ENCODE results near the gene S100A6.
"Not testable (repeated sequence)": the region's sequence is repeated elsewhere in the genome, so short reads cannot be mapped to it uniquely, and the experiment has no call there.

S100A6 gene

DNA sequence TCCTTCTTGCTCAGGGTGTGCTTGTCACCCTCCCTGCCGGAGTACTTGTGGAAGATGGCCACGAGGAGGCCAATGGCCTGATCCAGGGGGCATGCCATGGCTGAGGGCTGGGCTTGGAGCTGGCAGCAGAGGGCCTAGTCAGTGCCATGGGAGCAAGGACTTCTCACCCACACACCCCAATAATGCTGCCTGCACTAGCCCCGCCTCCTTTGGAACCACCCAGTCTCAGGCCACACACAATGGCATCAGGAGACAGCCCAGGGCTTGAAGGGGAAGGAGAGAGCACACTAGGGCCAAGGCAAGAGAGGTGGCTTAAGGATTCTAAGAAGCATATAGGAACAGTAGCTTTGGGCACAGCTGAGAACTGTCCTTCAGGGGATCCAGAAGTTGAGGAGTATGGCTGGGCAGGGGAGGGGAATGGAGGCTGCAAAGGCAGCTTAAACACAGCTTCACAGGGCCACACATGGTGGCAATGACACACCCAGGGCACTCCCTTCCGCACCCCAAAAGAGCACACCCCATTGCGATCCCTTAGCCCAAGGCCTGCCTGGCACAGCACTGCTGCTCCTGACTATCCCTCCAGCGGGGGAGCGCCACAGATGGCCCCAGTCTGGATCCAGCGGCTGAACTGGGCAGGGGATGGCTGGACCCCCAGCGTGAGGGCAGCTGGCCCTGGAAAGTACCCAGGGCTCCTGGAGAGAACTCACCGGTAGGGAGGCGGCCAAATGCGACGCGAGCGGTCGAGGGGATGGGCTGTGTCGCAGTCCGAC lies at the start of gene S100A6:
S100A6 (minus strand) TSS at position 750 of the 770 bp plus-strand sequence; CDS start at position 98, 652 bp downstream.
- peak within 1 kb of the TSS; percentile 90 for H3K4me3 Mint-ChIP-seq
- no peaks in the 10 kb centered on the region for H3K9me3 Mint-ChIP-seq
- H3K27me3 Mint-ChIP-seq, result no peaks in the 10 kb centered on the region
- H3K36me3 Mint-ChIP-seq, result no peaks in the 10 kb centered on the region
- H3K27ac Mint-ChIP-seq, result peak within 1 kb of the TSS; percentile 98
- peaks cover 73% of the 10 kb centered on the region for H3K4me1 Mint-ChIP-seq

DNA sequence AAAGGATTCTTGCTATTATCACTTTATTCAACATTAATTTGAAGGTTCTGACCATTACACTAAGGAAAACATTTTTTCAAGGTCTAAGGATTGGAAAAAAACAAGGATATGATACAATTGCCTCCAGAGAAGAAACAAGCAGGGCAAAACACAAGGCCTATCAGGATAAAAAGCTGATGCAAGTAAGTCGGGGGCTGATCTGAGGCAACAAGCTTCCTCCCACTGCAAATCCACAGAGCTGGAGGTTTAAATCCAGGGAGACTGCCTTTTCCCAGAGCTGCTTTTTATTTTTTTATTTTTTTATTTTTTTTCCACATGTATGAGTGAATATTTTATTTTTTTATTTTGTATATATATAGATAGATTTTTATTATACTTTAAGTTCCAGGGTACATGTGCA lies 49.2 kb upstream of the S100A6 start:
- Mint-ChIP-seq H3K36me3 (no peaks in the 10 kb centered on the region), H3K4me1 (no peaks in the 10 kb centered on the region), H3K9me3 (no peaks in the 10 kb centered on the region), H3K27ac (no peak overlapping the region), H3K27me3 (no peaks in the 10 kb centered on the region), H3K4me3 (no peak overlapping the region)

DNA sequence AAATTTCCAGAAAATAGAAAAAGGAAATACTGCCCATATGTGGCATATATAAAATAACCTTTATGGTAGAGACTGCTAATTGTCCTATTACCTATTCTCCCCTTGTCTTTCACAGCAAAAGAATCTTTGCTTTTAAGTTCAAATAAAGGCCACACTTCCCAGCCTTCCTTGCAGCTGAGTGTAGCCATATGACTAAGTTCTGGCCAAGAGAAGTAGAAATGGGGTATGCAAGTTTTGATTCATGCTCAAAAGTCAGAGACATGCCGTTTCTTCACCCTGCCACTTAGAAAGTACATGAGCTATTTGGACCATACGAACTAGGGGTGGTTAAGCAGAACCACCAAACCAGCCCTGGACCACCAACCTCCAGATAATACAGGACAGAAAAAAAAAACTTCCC lies 48.2 kb upstream of the S100A6 start:
- Mint-ChIP-seq H3K4me3 (no peak overlapping the region), H3K27me3 (no peaks in the 10 kb centered on the region), H3K9me3 (no peaks in the 10 kb centered on the region), H3K27ac (no peak overlapping the region), H3K4me1 (no peaks in the 10 kb centered on the region), H3K36me3 (no peaks in the 10 kb centered on the region)

DNA sequence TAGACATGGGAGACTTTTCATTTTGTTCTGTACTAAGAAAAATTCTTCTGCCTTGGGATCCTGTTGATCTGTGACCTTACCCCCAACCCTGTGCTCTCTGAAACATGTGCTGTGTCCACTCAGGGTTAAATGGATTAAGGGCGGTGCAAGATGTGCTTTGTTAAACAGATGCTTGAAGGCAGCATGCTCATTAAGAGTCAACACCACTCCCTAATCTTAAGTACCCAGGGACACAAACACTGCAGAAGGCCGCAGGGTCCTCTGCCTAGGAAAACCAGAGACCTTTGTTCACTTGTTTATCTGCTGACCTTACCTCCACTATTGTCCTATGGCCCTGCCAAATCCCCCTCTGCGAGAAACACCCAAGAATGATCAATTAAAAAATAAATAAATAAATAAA lies 47.7 kb upstream of the S100A6 start:
- H3K27me3 Mint-ChIP-seq, H3K36me3 Mint-ChIP-seq, H3K9me3 Mint-ChIP-seq, H3K27ac Mint-ChIP-seq, H3K4me1 Mint-ChIP-seq, H3K4me3 Mint-ChIP-seq: not testable (repeated sequence)

DNA sequence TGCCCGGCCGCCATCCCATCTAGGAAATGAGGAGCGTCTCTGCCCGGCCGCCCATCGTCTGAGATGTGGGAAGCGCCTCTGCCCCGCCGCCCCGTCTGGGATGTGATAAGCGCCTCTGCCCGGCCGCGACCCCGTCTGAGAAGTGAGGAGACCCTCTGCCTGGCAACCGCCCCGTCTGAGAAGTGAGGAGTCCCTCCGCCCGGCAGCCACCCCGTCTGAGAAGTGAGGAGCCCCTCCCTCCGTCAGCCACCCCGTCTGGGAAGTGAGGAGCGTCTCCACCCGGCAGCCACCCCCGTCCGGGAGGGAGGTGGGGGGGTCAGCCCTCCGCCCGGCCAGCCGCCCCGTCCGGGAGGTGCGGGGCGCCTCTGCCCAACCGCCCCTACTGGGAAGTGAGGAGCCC lies 47.0 kb upstream of the S100A6 start:
- H3K36me3 Mint-ChIP-seq, H3K27me3 Mint-ChIP-seq, H3K9me3 Mint-ChIP-seq, H3K4me1 Mint-ChIP-seq, H3K4me3 Mint-ChIP-seq, H3K27ac Mint-ChIP-seq: not testable (repeated sequence)

DNA sequence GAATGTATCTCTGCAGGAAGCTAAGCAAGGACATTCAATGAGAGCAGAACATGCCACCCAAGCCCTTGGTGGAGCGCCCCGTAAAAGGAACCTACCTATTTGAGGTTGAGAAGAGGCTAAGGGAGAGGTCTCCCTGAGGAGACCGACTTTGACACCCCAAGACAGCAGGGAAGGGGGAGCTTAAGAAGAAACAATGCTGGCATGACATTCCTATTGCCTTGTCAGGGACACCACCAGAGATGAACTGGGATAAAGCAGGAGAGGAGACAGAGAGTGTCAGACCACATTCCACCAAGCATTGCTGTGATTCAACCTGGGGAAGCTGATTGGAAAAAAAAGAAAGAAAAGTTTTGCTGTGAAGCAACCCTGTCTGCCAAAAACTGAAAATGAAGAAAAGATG lies 43.1 kb upstream of the S100A6 start:
- H3K27me3 Mint-ChIP-seq, result peaks cover 7% of the 10 kb centered on the region
- H3K36me3 Mint-ChIP-seq, result no peaks in the 10 kb centered on the region
- H3K9me3 Mint-ChIP-seq, result no peaks in the 10 kb centered on the region
- H3K4me1 Mint-ChIP-seq, result no peaks in the 10 kb centered on the region
- no peak overlapping the region for H3K4me3 Mint-ChIP-seq
- H3K27ac Mint-ChIP-seq, result no peak overlapping the region

DNA sequence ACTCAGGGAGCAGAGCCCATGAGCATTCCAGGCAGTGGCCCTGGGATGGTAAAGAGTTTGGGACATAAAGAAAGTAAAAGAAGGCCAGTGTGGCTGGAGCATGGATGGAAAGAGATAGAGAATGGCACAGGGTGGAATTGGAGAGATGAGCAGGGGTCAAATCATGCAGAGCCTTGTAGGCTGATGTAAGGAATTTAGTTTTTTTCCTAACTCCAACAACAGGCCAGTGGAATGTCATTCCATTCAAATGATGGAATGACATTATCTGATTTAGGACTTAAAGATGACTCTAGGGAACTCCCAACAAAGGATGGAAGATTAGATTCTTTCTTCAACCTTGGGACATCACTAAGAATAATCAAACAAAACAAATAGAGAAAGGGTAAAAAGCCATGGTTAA lies 42.7 kb upstream of the S100A6 start:
- H3K4me3 Mint-ChIP-seq, result no peak overlapping the region
- H3K27me3 Mint-ChIP-seq, result peaks cover 7% of the 10 kb centered on the region
- no peaks in the 10 kb centered on the region for H3K9me3 Mint-ChIP-seq
- peaks cover 3% of the 10 kb centered on the region for H3K4me1 Mint-ChIP-seq
- no peaks in the 10 kb centered on the region for H3K36me3 Mint-ChIP-seq
- H3K27ac Mint-ChIP-seq, result peak overlapping the region; percentile 66

DNA sequence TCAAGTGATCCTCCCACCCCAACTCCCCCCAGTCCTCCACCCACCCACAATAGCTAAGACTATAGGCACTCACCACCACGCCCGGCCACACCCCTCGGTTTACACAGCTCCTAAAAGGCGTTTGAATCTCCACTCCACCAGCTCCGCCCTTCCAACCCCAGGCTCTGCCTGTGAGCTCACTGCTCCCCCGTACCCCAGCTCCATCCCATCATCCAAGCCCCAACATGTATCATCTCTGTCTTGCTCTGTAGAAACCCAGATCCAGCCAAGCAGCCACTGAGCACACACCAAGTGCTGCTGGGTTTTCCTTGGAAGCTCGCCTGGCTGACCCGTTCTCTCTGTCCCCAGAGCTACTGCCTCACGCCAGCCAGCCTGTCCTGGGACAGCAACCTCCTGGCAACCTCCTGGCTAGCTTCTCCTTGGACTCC lies 41.8 kb upstream of the S100A6 start:
- Mint-ChIP-seq H3K27me3 (peaks cover 7% of the 10 kb centered on the region), H3K4me1 (peaks cover 11% of the 10 kb centered on the region), H3K27ac (no peak overlapping the region), H3K4me3 (no peak overlapping the region), H3K36me3 (no peaks in the 10 kb centered on the region), H3K9me3 (no peaks in the 10 kb centered on the region)

DNA sequence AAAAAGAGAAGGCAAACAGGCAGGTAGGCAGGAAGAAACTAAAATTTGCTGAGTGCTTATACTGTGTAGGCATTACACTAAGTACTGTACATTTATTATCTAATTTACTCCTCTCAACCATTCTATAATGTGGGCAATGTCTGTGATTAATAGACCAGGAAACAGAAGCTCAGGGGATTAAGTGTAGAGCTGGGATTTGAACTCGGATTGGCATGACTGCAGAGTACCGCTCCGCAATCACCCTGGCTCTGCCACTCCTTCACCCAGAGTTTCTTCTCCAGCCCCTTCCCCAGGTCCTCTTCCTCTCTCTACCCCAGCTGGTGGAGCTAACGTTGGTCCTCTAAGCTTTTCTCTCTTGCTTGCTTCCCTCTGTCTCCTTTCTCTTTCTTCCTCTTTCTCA lies 41.3 kb upstream of the S100A6 start:
- Mint-ChIP-seq H3K27me3 (peaks cover 7% of the 10 kb centered on the region), H3K27ac (no peak overlapping the region), H3K9me3 (no peaks in the 10 kb centered on the region)

DNA sequence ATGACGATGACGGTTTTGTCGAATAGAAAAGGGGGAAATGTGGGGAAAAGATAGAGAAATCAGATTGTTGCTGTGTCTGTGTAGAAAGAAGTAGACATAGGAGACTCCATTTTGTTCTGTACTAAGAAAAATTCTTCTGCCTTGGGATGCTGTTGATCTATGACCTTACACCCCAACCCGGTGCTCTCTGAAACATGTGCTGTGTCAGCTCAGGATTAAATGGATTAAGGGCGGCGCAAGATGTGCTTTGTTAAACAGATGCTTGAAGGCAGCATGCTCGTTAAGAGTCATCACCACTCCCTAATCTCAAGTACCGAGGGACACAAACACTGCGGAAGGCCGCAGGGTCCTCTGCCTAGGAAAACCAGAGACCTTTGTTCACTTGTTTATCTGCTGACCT lies 39.7 kb upstream of the S100A6 start:
- H3K27me3 Mint-ChIP-seq, H3K9me3 Mint-ChIP-seq, H3K27ac Mint-ChIP-seq, H3K4me3 Mint-ChIP-seq, H3K36me3 Mint-ChIP-seq: not testable (repeated sequence)
- peaks cover 24% of the 10 kb centered on the region for H3K4me1 Mint-ChIP-seq

More for the DNA sequence above, 41.3 kb upstream of the S100A6 start:
- H3K36me3 Mint-ChIP-seq, result no peaks in the 10 kb centered on the region
- H3K4me1 Mint-ChIP-seq, result peaks cover 16% of the 10 kb centered on the region
- H3K4me3 Mint-ChIP-seq, result no peak overlapping the region

DNA sequence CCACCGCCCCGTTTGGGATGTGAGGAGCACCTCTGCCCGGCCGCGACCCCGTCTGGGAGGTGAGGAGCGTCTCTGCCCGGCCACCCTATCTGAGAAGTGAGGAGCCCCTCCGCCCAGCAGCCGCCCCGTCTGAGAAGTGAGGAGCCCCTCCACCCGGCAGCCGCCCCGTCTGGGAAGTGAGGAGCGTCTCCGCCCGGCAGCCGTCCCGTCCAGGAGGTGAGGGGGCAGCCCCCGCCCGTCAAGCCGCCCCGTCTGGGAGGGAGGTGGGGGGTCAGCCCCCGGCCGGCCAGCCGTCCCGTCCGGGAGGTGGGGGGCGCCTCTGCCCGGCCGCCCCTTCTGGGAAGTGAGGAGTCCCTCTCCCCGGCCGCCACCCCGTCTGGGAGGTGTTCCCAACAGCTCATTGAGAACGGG lies 39.3 kb upstream of the S100A6 start:
- not testable (repeated sequence) for H3K27me3 Mint-ChIP-seq, H3K9me3 Mint-ChIP-seq, H3K27ac Mint-ChIP-seq, H3K36me3 Mint-ChIP-seq, H3K4me3 Mint-ChIP-seq
- peaks cover 24% of the 10 kb centered on the region for H3K4me1 Mint-ChIP-seq

DNA sequence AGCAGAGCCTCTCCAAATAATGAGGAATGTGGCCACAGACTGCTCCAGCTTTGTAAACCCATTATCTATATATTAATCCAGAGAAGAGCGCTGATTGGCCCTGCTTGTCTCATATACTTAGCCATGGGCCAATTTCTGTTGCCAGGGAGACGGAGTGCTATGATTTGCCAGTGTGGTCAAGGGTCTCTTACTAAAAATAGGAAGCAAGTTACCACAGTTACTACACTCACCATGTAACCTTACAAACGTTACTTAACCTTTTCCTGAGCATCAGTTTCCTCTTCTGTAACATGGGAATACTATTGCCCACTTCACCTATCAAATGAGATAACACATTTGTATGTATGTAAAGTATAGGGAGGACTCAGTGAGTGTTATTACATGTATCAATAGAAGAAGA lies 37.6 kb upstream of the S100A6 start:
- H3K36me3 Mint-ChIP-seq, result no peaks in the 10 kb centered on the region
- H3K27ac Mint-ChIP-seq, result peak overlapping the region; percentile 71
- H3K9me3 Mint-ChIP-seq, result no peaks in the 10 kb centered on the region
- H3K27me3 Mint-ChIP-seq, result peaks cover 5% of the 10 kb centered on the region
- H3K4me3 Mint-ChIP-seq, result peak overlapping the region; percentile 41
- peaks cover 29% of the 10 kb centered on the region for H3K4me1 Mint-ChIP-seq

DNA sequence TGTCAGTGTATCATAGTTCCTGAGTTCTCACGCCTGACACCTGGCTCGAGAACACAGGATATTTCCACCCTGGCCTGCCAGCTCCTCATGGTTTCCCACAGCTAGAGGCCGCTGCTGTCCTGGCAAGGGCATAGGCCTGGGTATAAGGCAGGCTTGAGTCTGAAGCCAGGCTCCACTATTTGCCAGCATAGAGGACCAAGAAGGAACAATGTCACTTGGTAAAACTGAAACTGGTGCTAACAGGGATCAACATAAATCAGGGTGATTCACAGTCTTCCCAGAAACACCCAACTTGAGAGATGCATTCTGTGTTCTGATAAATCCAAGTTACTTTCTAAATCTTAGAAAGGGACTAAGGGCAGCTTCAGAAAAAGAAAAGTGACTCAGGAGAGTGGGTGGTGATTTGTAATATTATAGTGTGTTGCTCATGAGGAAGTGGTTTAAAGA lies 36.8 kb upstream of the S100A6 start:
- Mint-ChIP-seq H3K4me1 (peaks cover 37% of the 10 kb centered on the region), H3K36me3 (no peaks in the 10 kb centered on the region), H3K4me3 (peak overlapping the region; percentile 41), H3K27me3 (no peaks in the 10 kb centered on the region), H3K27ac (peak overlapping the region; percentile 71), H3K9me3 (no peaks in the 10 kb centered on the region)

DNA sequence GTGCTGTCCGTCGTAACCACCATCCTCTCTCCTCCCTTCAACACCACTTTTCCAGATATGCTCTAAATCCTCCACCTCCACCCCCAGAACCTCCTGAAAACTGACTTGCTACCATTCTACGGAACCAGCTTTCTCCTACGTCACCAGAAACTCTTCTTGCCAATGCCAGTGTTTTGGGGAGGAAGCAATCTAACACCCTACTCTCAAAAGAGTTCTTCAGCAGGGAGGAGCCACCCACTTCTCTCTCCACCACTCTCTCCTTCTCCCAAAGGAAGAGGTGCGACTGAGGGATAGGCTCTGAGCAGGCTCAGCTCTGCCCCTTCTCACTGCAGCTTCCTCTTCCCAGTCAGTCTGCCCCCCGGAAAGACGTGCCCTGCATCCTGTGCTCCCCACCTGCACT lies 35.9 kb upstream of the S100A6 start:
- H3K27ac Mint-ChIP-seq, result peak overlapping the region; percentile 80
- H3K4me3 Mint-ChIP-seq, result no peak overlapping the region
- no peaks in the 10 kb centered on the region for H3K36me3 Mint-ChIP-seq
- peaks cover 44% of the 10 kb centered on the region for H3K4me1 Mint-ChIP-seq
- no peaks in the 10 kb centered on the region for H3K9me3 Mint-ChIP-seq
- H3K27me3 Mint-ChIP-seq, result no peaks in the 10 kb centered on the region

DNA sequence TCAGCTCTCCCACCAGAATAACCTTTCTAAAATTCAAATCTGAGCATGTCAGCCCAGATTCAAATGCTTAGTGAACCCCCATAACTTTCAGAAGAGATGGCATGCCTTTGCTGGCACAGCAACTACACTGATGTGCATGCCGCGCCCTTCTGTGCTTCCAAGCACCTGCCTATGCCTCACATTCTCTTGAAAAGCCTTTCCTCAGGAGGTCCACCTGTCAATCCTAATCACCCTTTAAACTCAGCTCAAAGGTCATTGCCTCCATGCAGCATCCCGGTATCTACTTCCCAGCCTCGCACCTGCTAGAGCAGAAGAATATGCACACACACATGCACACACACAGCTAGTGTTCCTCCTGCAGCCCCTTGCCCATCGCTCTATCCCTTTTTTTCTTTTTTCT lies 35.1 kb upstream of the S100A6 start:
- no peaks in the 10 kb centered on the region for H3K36me3 Mint-ChIP-seq
- H3K4me1 Mint-ChIP-seq, result peaks cover 52% of the 10 kb centered on the region
- no peak overlapping the region for H3K4me3 Mint-ChIP-seq
- no peaks in the 10 kb centered on the region for H3K9me3 Mint-ChIP-seq
- no peak overlapping the region for H3K27ac Mint-ChIP-seq
- no peaks in the 10 kb centered on the region for H3K27me3 Mint-ChIP-seq

DNA sequence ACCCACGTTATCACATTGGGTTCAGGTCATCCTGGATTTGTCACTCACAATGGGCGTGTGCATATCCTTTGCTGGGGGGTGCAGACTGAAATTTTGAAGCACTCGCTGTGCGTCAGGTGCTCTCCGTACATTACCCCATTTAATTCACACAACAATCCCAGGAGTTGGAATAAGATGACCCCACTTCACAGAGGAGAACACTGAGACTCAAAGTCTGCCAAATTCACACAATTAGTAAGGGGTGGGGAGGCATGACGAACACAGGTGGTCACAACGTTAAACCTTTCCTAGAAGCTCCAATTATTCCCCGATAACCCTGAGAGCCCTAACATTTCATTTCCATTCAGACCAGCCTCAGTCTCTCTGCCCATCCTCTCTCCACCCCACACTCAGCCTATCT lies 33.7 kb upstream of the S100A6 start:
- Mint-ChIP-seq H3K9me3 (no peaks in the 10 kb centered on the region), H3K36me3 (no peaks in the 10 kb centered on the region), H3K27ac (peak overlapping the region; percentile 46), H3K27me3 (no peaks in the 10 kb centered on the region), H3K4me3 (peak overlapping the region; percentile 27), H3K4me1 (peaks cover 59% of the 10 kb centered on the region)
